Motor neuron (in vitro differentiated cells): ENCODE results near the gene KBTBD12. TPM values are rescaled to one million over a fixed set of nuclear protein-coding genes. Genes with fewer than 3 reads are reported as not detected.

Experiments used
- ATAC-seq, 8 experiments: fragments of 200-7000 bp; cut with Tn5 transposase; replicated peaks in 6 of 8; 2 replicates each; pipeline ENCODE4 v1.8.0; 2021; ENCODE audit warnings: mild to moderate bottlenecking in 8 of 8, moderate library complexity in 8 of 8
- H3K27ac ChIP-seq, 2 donors: fragments of 250-450 bp; sonication (Bioruptor Pico); 2 replicates each; pipeline ENCODE4 v1.9.0; 2021; ENCODE audit warnings: antibody characterized with exemption in 2 of 2, mild to moderate bottlenecking in 2 of 2, moderate library complexity in 1 of 2
- H3K4me1 ChIP-seq, 2 donors: fragments of 250-450 bp; sonication (Bioruptor Pico); replicated peaks in 1 of 2; 2 replicates each; pipeline ENCODE4 v1.6.1; 2021; ENCODE audit warnings: antibody characterized with exemption in 2 of 2, mild to moderate bottlenecking in 2 of 2, moderate library complexity in 1 of 2
- H3K4me3 ChIP-seq, 5 donors: fragments of 250-450 bp; sonication (Bioruptor Pico); 2 replicates each; pipeline ENCODE4 v1.9.0; 2021; ENCODE audit warnings: antibody characterized with exemption in 5 of 5, mild to moderate bottlenecking in 5 of 5, moderate library complexity in 4 of 5
- WGBS, 10 experiments: fragments of 450-650 bp; shearing (Covaris generic); methylation state at CpG; one replicate each; pipeline ENCODE4 v1.0.0; 2022; 5-methylcytosine and 5-hydroxymethylcytosine counted together
- in situ Hi-C, 9 experiments: fragments of 400-800 bp; cut with MboI; loops; one replicate each; pipeline ENCODE4 v1.15.0; 2021; ENCODE audit warnings: low sequenced_read_pairs in 9 of 9, low pct_unique_long_range_greater_than_20kb in 2 of 9; ENCODE audit not compliant: unreplicated experiment in 9 of 9
- total RNA-seq, 8 experiments: library from RNA; unstranded; fragments of 300-600 nt; gene quantifications; 2 replicates each; pipeline versions ENCODE4 v1.2.3 to v1.2.4, GENCODE V29; 2022

Gene KBTBD12
- total RNA-seq, 8 experiments from 2014 or later = 0.05 to 0.80 (median 0.13) TPM; not detected in 1

DNA sequence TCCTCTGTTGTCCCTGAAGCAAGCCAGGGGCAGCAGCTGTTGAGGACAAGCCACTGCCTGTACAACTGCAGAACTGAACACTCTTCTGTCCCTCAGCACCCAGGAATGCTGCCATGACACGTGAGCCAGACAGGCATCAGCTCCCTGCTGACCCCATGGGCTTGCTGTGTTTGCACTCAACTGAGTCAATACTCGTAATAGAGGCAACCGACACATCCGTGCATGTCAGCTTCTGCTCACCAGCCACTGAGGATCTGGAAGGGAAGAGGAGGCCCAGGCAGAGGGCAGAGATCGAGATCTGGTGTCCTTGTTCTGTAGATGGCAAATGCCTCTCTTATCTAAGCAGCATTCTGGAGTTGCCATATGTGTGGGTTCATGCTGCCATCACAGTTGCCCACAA is 82.9 kb downstream of the KBTBD12 start:
- in situ Hi-C loops = loop anchor here in 1 of 9 experiments (25.0 kb wide), 1 partner anchor 336 kb away; the partner anchor contains the start of gene ABTB1
- Histone ChIP-seq H3K27ac (no peak overlapping the region), H3K4me3 (no peak overlapping the region), H3K4me1 (no peaks in the 10 kb centered on the region)
- ATAC-seq = peak in 2 of 8 experiments; percentile 38 to 94
- 40 to 92% (median 50%) methylated on average over 1 to 4 of the region's 5 CpGs; no CpG with 5 or more reads in 6 of the 10 experiments for WGBS, 10 experiments

DNA sequence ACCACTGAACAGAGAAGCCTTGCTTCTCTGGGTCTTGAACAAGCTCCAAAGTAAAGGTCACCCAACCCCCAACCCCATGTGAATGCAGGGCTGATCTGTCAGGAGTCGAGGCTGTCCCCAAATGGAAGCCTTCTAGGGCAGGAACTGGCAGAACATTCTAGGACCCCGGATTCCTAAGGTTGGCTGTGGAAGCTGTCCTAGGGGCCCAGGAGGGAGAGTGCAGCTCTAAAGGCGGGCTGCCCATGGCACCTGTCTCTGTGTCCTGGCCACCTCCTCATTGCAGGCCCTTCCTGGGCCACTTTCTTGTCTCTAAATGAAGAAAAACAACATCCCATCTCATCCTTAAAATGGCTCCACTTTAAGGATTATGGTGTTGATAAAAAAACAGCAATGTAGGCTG is 83.6 kb downstream of the KBTBD12 start:
- H3K4me3 ChIP-seq = no peak overlapping the region
- ATAC-seq = no peak
- in situ Hi-C loops = loop anchor here in 1 of 9 experiments (25.0 kb wide), 1 partner anchor 336 kb away; the partner anchor contains the start of gene ABTB1
- no peaks in the 10 kb centered on the region for H3K4me1 ChIP-seq
- 60 to 100% (median 74%) methylated on average over 1 to 2 of the region's 3 CpGs; no CpG with 5 or more reads in 6 of the 10 experiments for whole genome bisulfite sequencing, 10 experiments
- H3K27ac ChIP-seq = no peak overlapping the region

DNA sequence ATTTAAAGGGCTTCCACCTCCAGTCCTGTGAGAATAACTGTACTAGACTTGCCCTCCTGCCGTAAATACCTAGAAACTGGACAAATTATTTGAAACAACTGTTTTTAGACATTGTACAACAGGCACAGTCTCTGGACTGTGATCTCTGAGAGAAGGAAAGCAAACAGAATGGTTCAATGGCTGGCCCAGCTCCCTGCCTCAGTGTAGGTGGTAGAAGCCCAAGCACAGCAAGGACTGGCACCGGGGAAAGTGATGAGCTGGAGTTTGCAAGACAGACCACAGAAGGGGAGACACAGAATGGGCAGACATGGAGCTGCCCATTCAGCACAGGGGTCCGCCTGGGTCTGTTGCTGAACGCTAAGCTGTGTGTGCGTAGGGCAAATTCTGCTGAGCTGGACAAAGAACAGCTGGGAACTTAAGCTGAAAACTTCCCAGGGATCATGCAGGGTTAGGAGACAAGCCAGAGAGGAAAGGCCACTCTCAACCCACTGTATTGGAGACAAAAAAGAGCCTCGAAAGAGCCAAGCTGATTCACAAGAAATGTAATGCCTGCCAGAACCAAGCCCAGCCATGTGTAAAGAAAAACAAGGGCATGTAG is 84.6 kb downstream of the KBTBD12 start:
- H3K27ac ChIP-seq = no peak overlapping the region
- ATAC-seq = no peak
- in situ Hi-C loops = loop anchor here in 1 of 9 experiments (25.0 kb wide), 1 partner anchor 337 kb away; the partner anchor contains the start of gene ABTB1
- H3K4me3 ChIP-seq = no peak overlapping the region
- H3K4me1 ChIP-seq = no peaks in the 10 kb centered on the region
- WGBS, 10 experiments = 50 to 100% (median 82%) methylated on average over 1 to 4 of the region's 6 CpGs; no CpG with 5 or more reads in 2 of the 10 experiments

DNA sequence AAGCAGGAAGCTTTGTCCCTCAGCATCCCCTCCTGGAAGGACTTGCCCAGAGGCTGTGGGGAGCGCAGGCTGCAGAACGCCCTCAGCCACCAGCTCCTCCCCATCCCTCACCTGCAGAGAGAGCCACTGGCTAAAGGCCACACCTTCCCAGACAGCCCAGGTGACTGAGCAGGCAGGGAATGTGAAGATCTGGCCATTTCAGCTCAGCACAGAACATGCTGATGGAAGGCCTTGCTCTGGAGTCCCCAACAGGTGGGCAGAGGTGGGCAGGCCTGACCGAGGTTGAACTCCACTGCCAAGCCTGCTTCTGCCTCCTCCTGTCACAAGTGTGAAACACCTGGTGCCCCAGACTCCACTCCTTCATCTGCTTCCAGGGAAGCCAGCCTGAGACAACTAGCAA is 86.5 kb downstream of the KBTBD12 start:
- WGBS, 10 experiments = 0% methylated on average over 1 of the region's 3 CpGs; no CpG with 5 or more reads in 9 of the 10 experiments
- in situ Hi-C loops = no loop called here
- Histone ChIP-seq H3K4me1 (peaks cover 9 to 10% of the 10 kb centered on the region in 2 donors), H3K27ac (no peak overlapping the region), H3K4me3 (no peak overlapping the region)
- no peak for ATAC-seq

DNA sequence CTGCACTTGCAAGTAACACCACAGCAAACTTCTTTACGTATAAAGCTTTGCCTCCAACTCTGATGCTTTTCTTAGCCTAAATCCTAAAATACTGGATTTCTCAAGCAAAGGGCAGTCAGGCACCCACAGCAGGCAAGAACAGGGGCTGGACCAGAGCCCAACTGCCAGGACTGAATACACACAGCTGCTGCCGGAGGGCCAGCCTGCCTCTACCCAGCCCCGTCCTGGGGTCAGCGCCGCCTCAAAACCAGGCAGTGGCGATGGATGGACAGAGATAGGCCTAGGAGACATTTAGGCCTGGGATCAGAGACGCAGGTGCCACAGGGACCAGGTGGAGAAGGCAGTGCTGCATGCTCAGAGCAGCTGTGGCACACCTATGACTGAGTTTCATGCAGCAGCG is 89.6 kb downstream of the KBTBD12 start:
- 80 to 100% (median 97%) methylated on average over 1 to 5 of the region's 8 CpGs; no CpG with 5 or more reads in 5 of the 10 experiments for whole genome bisulfite sequencing, 10 experiments
- no peak overlapping the region for H3K4me3 ChIP-seq
- H3K27ac ChIP-seq = no peak overlapping the region
- H3K4me1 ChIP-seq = peaks cover 9 to 13% of the 10 kb centered on the region in 2 donors
- ATAC-seq = no peak
- in situ Hi-C loops = no loop called here

DNA sequence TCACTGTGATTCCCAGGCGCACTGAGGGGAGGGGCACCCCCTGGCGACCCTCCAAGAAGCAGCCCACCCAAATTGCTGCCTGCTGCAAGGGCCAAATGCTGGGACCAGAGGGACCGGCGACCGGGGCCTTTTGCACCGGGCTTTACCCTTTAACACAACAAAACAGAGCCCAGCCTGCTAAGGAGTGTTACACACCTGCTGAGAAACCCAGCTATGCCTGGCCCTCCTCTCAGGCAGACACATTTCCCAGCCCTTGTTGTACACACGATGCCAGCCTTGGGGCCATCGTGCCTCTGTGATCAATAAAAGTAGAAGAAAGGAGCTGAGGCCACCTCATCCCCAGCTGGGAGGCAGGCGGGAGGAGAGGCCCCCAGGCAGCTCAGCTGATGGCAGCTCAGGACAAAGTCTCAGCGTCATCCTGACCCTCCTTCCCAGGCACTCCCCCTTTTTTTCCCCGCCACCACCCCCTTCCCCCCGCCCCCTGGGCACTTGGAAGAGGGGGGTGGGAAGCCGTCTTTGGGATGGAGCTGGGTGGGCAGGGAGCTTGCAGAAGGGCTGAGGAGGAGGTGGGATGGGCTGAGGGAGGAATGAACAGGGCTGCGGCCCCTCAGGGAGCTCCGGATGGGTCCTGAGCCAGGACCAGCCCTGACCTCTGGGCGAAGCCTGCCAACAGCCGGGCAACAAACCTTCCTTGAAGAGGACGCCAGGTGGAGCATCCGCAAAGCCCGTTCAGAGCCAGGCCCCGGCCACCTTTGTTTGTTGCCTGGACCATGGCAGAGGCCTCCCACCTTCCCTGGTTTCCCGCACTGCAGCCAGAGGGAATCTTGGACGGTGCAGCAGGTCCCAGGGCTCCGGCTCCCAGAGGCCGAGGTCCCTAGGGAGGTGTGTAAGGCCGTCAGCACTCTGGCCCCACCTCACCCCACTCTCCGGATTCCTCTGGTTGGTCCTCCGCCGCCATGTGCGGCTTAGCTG is 91.3 kb downstream of the KBTBD12 start:
- in situ Hi-C loops = no loop called here
- Histone ChIP-seq H3K27ac (no peak overlapping the region), H3K4me1 (peaks cover 23% of the 10 kb centered on the region in 2 donors), H3K4me3 (no peak overlapping the region)
- 0 to 100% (median 59%) methylated on average over 1 to 3 of the region's 30 CpGs; no CpG with 5 or more reads in 6 of the 10 experiments for WGBS, 10 experiments
- ATAC-seq = peak; percentile 20 to 85 (median 77)

DNA sequence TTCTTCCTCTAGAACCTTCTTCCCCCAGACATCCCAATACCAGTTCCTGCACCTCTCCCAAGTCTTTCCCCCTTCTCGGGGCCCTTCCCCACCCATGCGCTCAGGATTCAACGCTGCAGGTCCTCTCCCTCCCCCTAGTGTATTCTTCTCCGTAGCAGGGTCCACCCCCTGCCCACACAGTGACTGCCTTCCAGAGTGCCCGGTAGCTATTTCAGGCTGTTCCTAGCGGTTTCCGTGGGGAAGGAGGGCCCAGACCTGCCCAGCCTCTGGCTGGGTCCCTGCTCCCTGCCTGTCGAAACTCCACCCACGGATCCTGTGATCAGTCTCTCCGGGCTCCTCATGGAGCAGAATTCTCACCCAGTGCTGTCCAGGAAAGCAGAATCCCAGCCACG is 92.0 kb downstream of the KBTBD12 start:
- Histone ChIP-seq H3K4me1 (peaks cover 24 to 25% of the 10 kb centered on the region in 2 donors), H3K4me3 (no peak overlapping the region), H3K27ac (no peak overlapping the region)
- in situ Hi-C loops = no loop called here
- 30 to 100% (median 83%) methylated on average over 1 to 6 of the region's 11 CpGs; no CpG with 5 or more reads in 5 of the 10 experiments for WGBS, 10 experiments
- ATAC-seq = peak; percentile 4 to 69 (median 49)

DNA sequence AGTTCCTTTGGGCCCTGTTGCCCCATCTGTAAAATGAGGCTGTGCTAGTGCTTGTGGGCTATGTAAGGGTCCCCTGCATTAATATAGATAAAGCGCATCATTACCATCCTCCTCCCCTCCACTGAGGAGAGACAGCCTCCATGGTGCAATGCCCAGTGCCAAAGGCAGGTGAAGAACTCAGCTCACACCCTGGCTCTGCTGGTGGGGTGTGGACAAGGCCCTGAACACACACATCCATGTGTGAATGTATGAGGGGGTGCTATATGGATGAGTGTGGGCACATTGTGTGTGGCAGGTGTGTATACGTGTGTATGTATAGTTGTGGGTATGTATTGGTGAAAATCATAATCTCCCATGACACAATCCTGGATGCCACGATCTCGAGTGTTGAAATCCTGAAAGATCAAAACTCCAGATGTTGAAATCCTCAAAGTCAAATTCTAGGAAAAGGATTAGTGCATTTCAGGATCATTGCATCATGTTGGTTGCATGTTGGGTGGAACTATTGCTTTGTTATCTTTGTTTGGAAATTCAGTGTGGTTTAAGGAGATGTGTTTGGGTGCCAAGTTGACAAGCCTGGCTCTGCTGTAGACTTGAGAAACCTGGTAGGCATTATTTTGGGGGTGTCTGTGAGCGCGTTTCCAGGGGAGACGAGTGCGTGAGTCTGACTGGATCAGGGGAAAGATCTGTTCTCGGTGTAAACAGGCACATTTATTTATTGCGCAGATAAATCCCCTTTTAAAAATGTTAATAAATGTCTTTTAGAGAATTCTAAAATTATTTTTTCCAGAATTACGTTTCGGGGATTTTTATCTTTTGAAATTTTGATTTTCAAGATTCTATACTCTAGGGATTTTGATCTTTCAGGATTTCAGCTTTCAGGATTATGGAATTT is 95.2 kb downstream of the KBTBD12 start:
- Histone ChIP-seq H3K4me3 (peak overlapping the region in 3 of 5 donors; percentile 10 to 27 (median 20)), H3K4me1 (peaks cover 24 to 25% of the 10 kb centered on the region in 2 donors), H3K27ac (no peak overlapping the region)
- in situ Hi-C loops = no loop called here
- peak in 3 of 8 experiments; percentile 14 to 42 (median 37) for ATAC-seq
- WGBS, 10 experiments = 30 to 100% (median 93%) methylated on average over 1 to 10 of the region's 12 CpGs; no CpG with 5 or more reads in 2 of the 10 experiments

DNA sequence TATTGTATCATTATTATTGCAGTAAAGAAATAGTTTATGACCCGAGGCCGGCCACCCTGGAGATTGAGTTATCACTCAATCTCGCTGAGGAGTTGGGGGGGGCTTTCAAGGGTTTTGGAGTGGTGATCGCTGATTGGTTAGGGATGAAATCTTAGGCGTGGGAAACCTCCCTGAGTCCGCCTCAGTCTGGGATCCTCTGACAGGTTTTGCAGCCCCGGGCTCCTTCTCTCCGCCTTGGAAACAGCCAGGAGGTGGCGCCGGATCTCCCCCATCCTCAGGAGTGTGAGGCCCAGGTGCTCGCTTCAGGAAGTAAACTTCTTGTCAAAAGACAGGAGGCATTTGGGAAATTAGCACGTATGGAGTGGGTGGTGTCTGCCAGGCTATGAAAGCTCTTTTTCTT is 96.1 kb downstream of the KBTBD12 start:
- Histone ChIP-seq H3K4me1 (peaks cover 19% of the 10 kb centered on the region in 2 donors), H3K27ac (no peak overlapping the region), H3K4me3 (peak overlapping the region in 3 of 5 donors; percentile 10 to 27 (median 20))
- 0 to 50% (median 14%) methylated on average over 2 to 6 of the region's 12 CpGs; no CpG with 5 or more reads in 5 of the 10 experiments for WGBS, 10 experiments
- peak; percentile 56 to 94 (median 67) for ATAC-seq
- in situ Hi-C loops = no loop called here

DNA sequence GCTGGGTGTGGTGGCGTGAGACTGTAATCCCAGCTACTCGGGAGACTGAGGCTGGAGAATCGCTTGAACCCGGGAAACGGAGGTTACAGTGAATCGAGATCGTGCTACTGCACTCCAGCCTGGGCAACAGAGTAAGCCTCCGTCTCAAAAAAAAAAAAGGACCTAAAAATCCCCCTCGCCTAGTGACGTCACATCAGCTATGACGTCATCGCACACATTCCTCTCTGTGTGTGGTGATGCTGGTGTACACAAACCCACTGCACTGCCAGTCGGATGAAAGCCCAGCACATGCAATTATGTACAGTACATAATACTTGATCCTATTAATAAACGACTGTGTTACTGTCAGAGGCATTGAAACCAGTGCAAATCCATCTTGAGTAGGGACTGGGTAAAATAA is 97.0 kb downstream of the KBTBD12 start:
- 70 to 100% (median 86%) methylated on average over 1 to 6 of the region's 14 CpGs; no CpG with 5 or more reads in 3 of the 10 experiments for WGBS, 10 experiments
- ATAC-seq = peak in 1 of 8 experiments; percentile 17
- H3K4me1 ChIP-seq = peaks cover 12 to 15% of the 10 kb centered on the region in 2 donors
- no peak overlapping the region for H3K27ac ChIP-seq
- no peak overlapping the region for H3K4me3 ChIP-seq
- in situ Hi-C loops = no loop called here

DNA sequence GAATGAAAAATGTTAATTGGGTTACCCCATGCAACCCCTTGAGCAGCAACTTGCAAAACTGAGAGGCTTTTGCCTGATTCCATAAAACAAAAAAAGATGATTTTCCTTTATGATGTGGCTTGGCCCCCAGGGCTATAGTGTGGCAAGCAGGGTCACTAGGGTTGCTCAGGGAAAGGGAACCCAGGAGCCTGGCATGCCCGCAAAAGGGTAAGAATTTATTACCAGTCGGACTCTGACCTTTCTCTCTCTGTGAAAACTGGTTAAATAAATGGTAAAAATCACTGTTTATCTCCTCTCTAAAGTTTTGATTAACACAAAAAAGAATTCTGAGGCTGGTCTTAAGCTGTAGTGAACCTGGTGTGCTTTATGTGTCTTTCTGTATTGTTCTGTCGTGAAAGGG is 99.5 kb downstream of the KBTBD12 start:
- Histone ChIP-seq H3K4me1 (peaks cover 12 to 15% of the 10 kb centered on the region in 2 donors), H3K27ac (no peak overlapping the region), H3K4me3 (no peak overlapping the region)
- in situ Hi-C loops = no loop called here
- 60 to 100% (median 90%) methylated on average over 1 to 3 of the region's 3 CpGs for WGBS, 10 experiments
- ATAC-seq = no peak

DNA sequence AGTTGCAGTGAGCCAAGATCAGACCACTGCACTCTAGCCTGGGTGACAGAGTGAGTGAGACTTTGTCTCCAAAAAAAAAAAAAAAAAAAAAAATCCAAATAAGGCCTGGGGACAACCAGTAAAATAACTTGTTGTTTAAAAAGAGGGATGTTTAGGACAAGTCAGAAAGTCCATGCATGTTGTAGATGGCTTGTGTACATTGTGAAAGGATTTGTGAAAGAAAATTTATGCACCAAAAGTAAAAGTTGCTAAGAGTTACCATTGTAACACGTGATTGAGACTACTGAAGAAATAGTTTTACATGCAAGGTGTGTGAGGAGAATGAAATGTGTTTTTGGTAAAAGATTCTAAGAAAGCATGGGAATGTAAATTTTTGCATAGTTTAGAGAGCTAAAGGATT is 101.5 kb downstream of the KBTBD12 start:
- in situ Hi-C loops = no loop called here
- Histone ChIP-seq H3K27ac (no peak overlapping the region), H3K4me1 (peaks cover under 1% of the 10 kb centered on the region in 2 donors), H3K4me3 (no peak overlapping the region)
- 0 to 88% (median 67%) methylated on average over 1 of the region's 1 CpG for WGBS, 10 experiments
- no peak for ATAC-seq
